Hepatocyte (in vitro differentiated cells): ENCODE data around the gene SLC45A2. TPM values are rescaled to one million over a fixed set of nuclear protein-coding genes. Genes with fewer than 3 reads are reported as not detected.
"Not testable (repeated sequence)": the region's sequence is repeated elsewhere in the genome, so short reads cannot be mapped to it uniquely, and the experiment has no call there.

Experiments
- DNase-seq: peaks from one replicate; pipeline ENCODE4 v3.0.0-alpha.2; 2016; ENCODE audit warnings: low spot score
- H2AFZ ChIP-seq: fragments of 200-600 bp; sonication (generic); 2 replicates; pipeline ENCODE4 v1.6.0; 2016; ENCODE audit warnings: antibody characterized with exemption, mild to moderate bottlenecking
- H3K27ac ChIP-seq: fragments of 200-600 bp; sonication (generic); 2 replicates; pipeline ENCODE4 v1.5.1; 2016; ENCODE audit warnings: mild to moderate bottlenecking
- H3K27me3 ChIP-seq: fragments of 200-600 bp; sonication (generic); 2 replicates; pipeline ENCODE4 v1.6.1; 2016
- H3K36me3 ChIP-seq: fragments of 200-600 bp; sonication (generic); replicated peaks from 2 replicates; pipeline ENCODE4 v1.5.1; 2016; ENCODE audit warnings: low read depth; ENCODE audit not compliant: insufficient read depth
- H3K4me1 ChIP-seq: fragments of 200-600 bp; sonication (generic); 2 replicates; pipeline ENCODE4 v1.5.1; 2016; ENCODE audit warnings: mild to moderate bottlenecking, moderate library complexity; ENCODE audit not compliant: insufficient read depth
- H3K4me2 ChIP-seq: fragments of 200-600 bp; sonication (generic); 2 replicates; pipeline ENCODE4 v1.6.0; 2016
- H3K4me3 ChIP-seq: fragments of 200-600 bp; sonication (generic); 2 replicates; pipeline ENCODE4 v1.5.1; 2016; ENCODE audit warnings: mild to moderate bottlenecking
- H3K79me2 ChIP-seq: fragments of 200-600 bp; sonication (generic); 2 replicates; pipeline ENCODE4 v1.6.0; 2017; ENCODE audit warnings: mild to moderate bottlenecking
- H3K9me2 ChIP-seq: fragments of 200-600 bp; sonication (generic); replicated peaks from 2 replicates; pipeline ENCODE4 v1.6.0; 2017; ENCODE audit warnings: mild to moderate bottlenecking; ENCODE audit not compliant: insufficient read depth
- H3K9me3 ChIP-seq: fragments of 200-600 bp; sonication (generic); 2 replicates; pipeline ENCODE4 v1.5.1; 2016; ENCODE audit warnings: low read depth, mild to moderate bottlenecking
- H4K20me1 ChIP-seq: fragments of 200-600 bp; sonication (generic); 2 replicates; pipeline ENCODE4 v1.6.0; 2016; ENCODE audit warnings: mild to moderate bottlenecking; ENCODE audit not compliant: insufficient read depth, poor library complexity, severe bottlenecking
- EZH2 ChIP-seq: fragments of 200-600 bp; sonication (generic); IDR thresholded peaks from 2 replicates; pipeline ENCODE4 v1.6.1; 2016; ENCODE audit warnings: antibody characterized with exemption, mild to moderate bottlenecking, borderline replicate concordance
- EZH2phosphoT487 ChIP-seq: fragments of 200-600 bp; sonication (generic); IDR thresholded peaks from one replicate; pipeline ENCODE4 v1.6.1; 2018; ENCODE audit warnings: antibody characterized with exemption, mild to moderate bottlenecking, low read depth, moderate library complexity; ENCODE audit not compliant: unreplicated experiment, severe bottlenecking
- WGBS: methylation state at CpG from one replicate; pipeline ENCODE4 v1.1.6; 2016; ENCODE audit warnings: low lambda C conversion rate; ENCODE audit errors: missing lambda C conversion rate; 5-methylcytosine and 5-hydroxymethylcytosine counted together
- polyA plus RNA-seq: library from polyadenylated mRNA; unstranded; fragments of >200 nt; fragmentation: Nextera tagmentation; extraction: Ambion mirVana; gene quantifications from 2 replicates; pipeline ENCODE4 v1.2.1, GENCODE V29; 2016
- total RNA-seq: library from RNA; depleted of rRNA; stranded (reverse); fragments of >200 nt; gene quantifications from 2 replicates; pipeline ENCODE4 v1.2.3, GENCODE V29; 2014
- TF ChIP-seq, protein P1 (sequence below): fragments of 200-600 bp; sonication (generic); IDR thresholded peaks from 2 replicates; pipeline ENCODE4 v1.5.1; 2016; ENCODE audit warnings: antibody characterized with exemption, mild to moderate bottlenecking; ENCODE audit not compliant: poor library complexity

Gene SLC45A2
- total and polyA plus RNA-seq, 2 experiments from 2014 or later: 1.4 to 1.8 TPM

GRCh38 chr5:33928283-33928682, 56.2 kb downstream of the SLC45A2 start:
- H3K27me3 ChIP-seq: no peaks in the 10 kb centered on the region
- no peaks in the 10 kb centered on the region for H4K20me1 ChIP-seq
- H3K79me2 ChIP-seq: no peaks in the 10 kb centered on the region
- H3K4me3 ChIP-seq: no peak overlapping the region
- H3K27ac ChIP-seq: no peak overlapping the region
- no peaks in the 10 kb centered on the region for H3K9me2 ChIP-seq
- H3K4me2 ChIP-seq: no peak overlapping the region
- TF ChIP-seq EZH2phosphoT487 (no peak), EZH2 (no peak)
- TF ChIP-seq, protein P1, sequence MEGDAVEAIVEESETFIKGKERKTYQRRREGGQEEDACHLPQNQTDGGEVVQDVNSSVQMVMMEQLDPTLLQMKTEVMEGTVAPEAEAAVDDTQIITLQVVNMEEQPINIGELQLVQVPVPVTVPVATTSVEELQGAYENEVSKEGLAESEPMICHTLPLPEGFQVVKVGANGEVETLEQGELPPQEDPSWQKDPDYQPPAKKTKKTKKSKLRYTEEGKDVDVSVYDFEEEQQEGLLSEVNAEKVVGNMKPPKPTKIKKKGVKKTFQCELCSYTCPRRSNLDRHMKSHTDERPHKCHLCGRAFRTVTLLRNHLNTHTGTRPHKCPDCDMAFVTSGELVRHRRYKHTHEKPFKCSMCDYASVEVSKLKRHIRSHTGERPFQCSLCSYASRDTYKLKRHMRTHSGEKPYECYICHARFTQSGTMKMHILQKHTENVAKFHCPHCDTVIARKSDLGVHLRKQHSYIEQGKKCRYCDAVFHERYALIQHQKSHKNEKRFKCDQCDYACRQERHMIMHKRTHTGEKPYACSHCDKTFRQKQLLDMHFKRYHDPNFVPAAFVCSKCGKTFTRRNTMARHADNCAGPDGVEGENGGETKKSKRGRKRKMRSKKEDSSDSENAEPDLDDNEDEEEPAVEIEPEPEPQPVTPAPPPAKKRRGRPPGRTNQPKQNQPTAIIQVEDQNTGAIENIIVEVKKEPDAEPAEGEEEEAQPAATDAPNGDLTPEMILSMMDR: no peak
- 78% methylated on average over 2 of the region's 2 CpGs for WGBS
- no peak overlapping the region for H2AFZ ChIP-seq
- H3K9me3 ChIP-seq: no peaks in the 10 kb centered on the region
- no peaks in the 10 kb centered on the region for H3K4me1 ChIP-seq
- DNase-seq: no peak
- H3K36me3 ChIP-seq: no peaks in the 10 kb centered on the region

- TF ChIP-seq EZH2 (no peak), EZH2phosphoT487 (no peak)
- TF ChIP-seq, protein P1: no peak
- H3K9me3 ChIP-seq: no peaks in the 10 kb centered on the region
- 65% methylated on average over 4 of the region's 4 CpGs for WGBS
Observed at GRCh38 chr5:33927685-33928084, 56.8 kb downstream of the SLC45A2 start.

DNA sequence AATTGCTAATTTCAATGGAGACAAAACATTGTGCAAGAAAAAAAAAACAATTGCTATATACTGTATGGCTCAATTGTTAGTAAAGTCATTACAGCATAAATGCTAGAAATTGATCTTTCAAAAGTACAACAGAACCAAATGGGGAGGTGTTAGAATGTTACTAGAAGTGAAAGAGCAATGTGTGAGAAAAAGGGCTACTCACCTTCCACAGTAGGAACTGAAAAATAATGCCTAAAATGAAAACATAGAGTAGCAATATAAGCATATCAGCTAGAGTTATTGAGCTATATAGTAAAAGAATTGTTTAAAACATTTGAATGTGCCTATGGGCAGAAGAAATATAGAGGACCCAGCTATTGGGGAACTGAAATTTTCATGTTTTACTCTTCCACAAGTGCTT, 59.2 kb downstream of the SLC45A2 start:
- TF ChIP-seq, protein P1: no peak
- H3K27me3 ChIP-seq: no peaks in the 10 kb centered on the region

More at GRCh38 chr5:33927685-33928084, 56.8 kb downstream of the SLC45A2 start:
- Histone ChIP-seq H3K4me2 (no peak overlapping the region), H3K27me3 (no peaks in the 10 kb centered on the region), H3K36me3 (no peaks in the 10 kb centered on the region), H3K9me2 (no peaks in the 10 kb centered on the region), H3K27ac (no peak overlapping the region), H2AFZ (no peak overlapping the region), H4K20me1 (no peaks in the 10 kb centered on the region), H3K4me1 (no peaks in the 10 kb centered on the region), H3K4me3 (no peak overlapping the region), H3K79me2 (no peaks in the 10 kb centered on the region)
- no peak for DNase-seq

DNA sequence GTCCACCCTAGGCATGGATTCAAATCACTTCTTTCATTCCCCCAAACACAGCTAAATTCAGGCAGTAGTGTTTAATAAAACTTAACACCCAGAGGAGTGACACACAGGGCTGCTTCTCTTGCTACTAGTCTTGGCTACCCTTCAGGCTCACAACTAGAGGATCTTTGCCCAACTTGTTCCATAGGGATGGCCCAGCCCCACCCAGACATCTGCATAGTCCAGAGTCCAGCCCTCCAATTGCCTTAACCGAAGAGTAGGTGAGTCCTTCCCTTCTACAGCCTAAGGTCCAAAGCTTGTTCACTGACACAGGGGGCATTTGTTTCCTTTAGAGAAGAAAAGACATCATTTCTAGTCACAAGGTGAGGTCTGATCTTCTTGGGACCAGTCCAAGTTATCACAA, 63.5 kb downstream of the SLC45A2 start:
- 89% methylated on average over 1 of the region's 1 CpG for WGBS
- H3K27ac ChIP-seq: no peak overlapping the region
- DNase-seq: no peak
- no peaks in the 10 kb centered on the region for H3K36me3 ChIP-seq
- H3K9me3 ChIP-seq: no peaks in the 10 kb centered on the region
- no peaks in the 10 kb centered on the region for H3K9me2 ChIP-seq
- no peaks in the 10 kb centered on the region for H3K79me2 ChIP-seq
- no peaks in the 10 kb centered on the region for H4K20me1 ChIP-seq
- TF ChIP-seq EZH2phosphoT487 (no peak), EZH2 (no peak)
- TF ChIP-seq, protein P1: no peak
- H2AFZ ChIP-seq: no peak overlapping the region
- H3K4me3 ChIP-seq: no peak overlapping the region
- no peaks in the 10 kb centered on the region for H3K27me3 ChIP-seq
- H3K4me1 ChIP-seq: no peaks in the 10 kb centered on the region
- no peak overlapping the region for H3K4me2 ChIP-seq

More for the DNA sequence above, 59.2 kb downstream of the SLC45A2 start:
- no peak overlapping the region for H3K4me2 ChIP-seq
- no peak for DNase-seq
- H3K27ac ChIP-seq: no peak overlapping the region
- H3K4me1 ChIP-seq: no peaks in the 10 kb centered on the region
- no peaks in the 10 kb centered on the region for H3K9me2 ChIP-seq
- H3K4me3 ChIP-seq: no peak overlapping the region
- no peaks in the 10 kb centered on the region for H3K36me3 ChIP-seq
- H3K9me3 ChIP-seq: no peaks in the 10 kb centered on the region
- H2AFZ ChIP-seq: no peak overlapping the region
- no peaks in the 10 kb centered on the region for H3K79me2 ChIP-seq
- no peaks in the 10 kb centered on the region for H4K20me1 ChIP-seq

GRCh38 chr5:33914844-33915243, 69.6 kb downstream of the SLC45A2 start:
- H4K20me1 ChIP-seq, DNase-seq, H3K4me1 ChIP-seq, H3K4me3 ChIP-seq, H3K79me2 ChIP-seq, H3K27ac ChIP-seq, H3K9me2 ChIP-seq, H3K4me2 ChIP-seq, H3K27me3 ChIP-seq, H2AFZ ChIP-seq, H3K36me3 ChIP-seq, H3K9me3 ChIP-seq: not testable (repeated sequence)
- 93% methylated on average over 3 of the region's 3 CpGs for WGBS
